ENCODE measurements around the gene ADRB1.

Gene ADRB1

GRCh38 chr10:114094795-114095194 lies 51.1 kb downstream of the ADRB1 start:
- DNase-seq (ENCODE audit: low read depth), result no peak

GRCh38 chr10:114095559-114096337 lies 52.1 kb downstream of the ADRB1 start:
- DNase-seq (ENCODE audit: low read depth), result no peak

All from amniotic epithelial cell (primary cell).